Thyroid gland (tissue), 4 donors: ENCODE data around the gene SIGLEC6.

Experiments
- POLR2A ChIP-seq, 2 donors: fragments of 450-650 bp; IDR thresholded peaks; one replicate each; pipeline ENCODE4 v1.6.1; 2017; ENCODE audit warnings: antibody characterized with exemption in 2 of 2, mild to moderate bottlenecking in 2 of 2, moderate library complexity in 1 of 2
- TF ChIP-seq, protein P1 (sequence below), 6 experiments: fragments of 200-600 bp in 3 of 6; fragments of 450-650 bp in 3 of 6; sonication (generic) in 3 of 6; IDR thresholded peaks; one replicate each; pipeline ENCODE4 v1.5.1; 2016 to 2019; ENCODE audit warnings: antibody characterized with exemption in 6 of 6, mild to moderate bottlenecking in 2 of 6, inconsistent platforms in 1 of 6, moderate library complexity in 1 of 6

DNA sequence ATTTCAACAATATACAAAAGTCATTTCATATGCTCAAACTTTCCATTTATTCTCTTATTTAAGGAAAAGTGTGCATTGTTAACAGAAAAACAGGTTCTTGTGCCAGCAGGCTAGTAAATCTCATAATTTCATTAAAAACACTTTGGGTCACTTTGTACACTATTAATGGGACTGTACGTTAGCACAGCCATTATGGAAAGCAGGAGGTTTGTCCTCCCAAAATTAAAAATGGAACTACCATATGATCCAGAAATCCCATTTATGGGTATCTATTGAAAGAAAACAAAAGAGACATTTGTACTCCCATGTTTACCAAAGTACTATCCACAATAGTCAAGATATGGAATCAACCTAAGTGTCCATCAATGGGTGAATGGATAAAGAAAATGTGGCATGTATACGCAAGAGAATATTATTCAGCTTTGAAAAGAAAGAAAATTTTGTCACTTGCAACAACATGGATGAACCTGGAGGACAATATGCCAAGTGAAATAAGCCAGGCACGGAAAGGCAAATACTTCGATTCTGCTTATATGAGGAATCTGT, 8.4 kb upstream of the SIGLEC6 start:
- TF ChIP-seq, protein P1, sequence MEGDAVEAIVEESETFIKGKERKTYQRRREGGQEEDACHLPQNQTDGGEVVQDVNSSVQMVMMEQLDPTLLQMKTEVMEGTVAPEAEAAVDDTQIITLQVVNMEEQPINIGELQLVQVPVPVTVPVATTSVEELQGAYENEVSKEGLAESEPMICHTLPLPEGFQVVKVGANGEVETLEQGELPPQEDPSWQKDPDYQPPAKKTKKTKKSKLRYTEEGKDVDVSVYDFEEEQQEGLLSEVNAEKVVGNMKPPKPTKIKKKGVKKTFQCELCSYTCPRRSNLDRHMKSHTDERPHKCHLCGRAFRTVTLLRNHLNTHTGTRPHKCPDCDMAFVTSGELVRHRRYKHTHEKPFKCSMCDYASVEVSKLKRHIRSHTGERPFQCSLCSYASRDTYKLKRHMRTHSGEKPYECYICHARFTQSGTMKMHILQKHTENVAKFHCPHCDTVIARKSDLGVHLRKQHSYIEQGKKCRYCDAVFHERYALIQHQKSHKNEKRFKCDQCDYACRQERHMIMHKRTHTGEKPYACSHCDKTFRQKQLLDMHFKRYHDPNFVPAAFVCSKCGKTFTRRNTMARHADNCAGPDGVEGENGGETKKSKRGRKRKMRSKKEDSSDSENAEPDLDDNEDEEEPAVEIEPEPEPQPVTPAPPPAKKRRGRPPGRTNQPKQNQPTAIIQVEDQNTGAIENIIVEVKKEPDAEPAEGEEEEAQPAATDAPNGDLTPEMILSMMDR (IDR thresholded peaks at IDR 0.05): no peak
- TF ChIP-seq POLR2A (IDR thresholded peaks at IDR 0.05): no peak
